ENCODE data around the gene SH3BP4.
"Not testable (repeated sequence)": the region's sequence is repeated elsewhere in the genome, so short reads cannot be mapped to it uniquely, and the experiment has no call there.

SH3BP4 gene

GRCh38 chr2:235017441-235017840, 65.6 kb downstream of the SH3BP4 start:
- DNase-seq (ENCODE audit: low read depth in 2 of 2) = no peak

- no peak for DNase-seq (ENCODE audit: low read depth in 2 of 2)
These were observed 67.0 kb downstream of the SH3BP4 start for GRCh38 chr2:235018838-235019237.

- not testable (repeated sequence) for DNase-seq (ENCODE audit: low read depth in 2 of 2)
These were observed 68.3 kb downstream of the SH3BP4 start for GRCh38 chr2:235020141-235020540.

- no peak for DNase-seq (ENCODE audit: low read depth in 2 of 2)
These were observed 69.9 kb downstream of the SH3BP4 start for GRCh38 chr2:235021752-235022151.

GRCh38 chr2:235024191-235024860, 72.5 kb downstream of the SH3BP4 start:
- DNase-seq (ENCODE audit: low read depth in 2 of 2) = no peak

- DNase-seq (ENCODE audit: low read depth in 2 of 2) = no peak
These were observed 73.3 kb downstream of the SH3BP4 start for GRCh38 chr2:235024931-235025773.

GRCh38 chr2:235025800-235026536, 74.2 kb downstream of the SH3BP4 start:
- no peak for DNase-seq (ENCODE audit: low read depth in 2 of 2)

- no peak for DNase-seq (ENCODE audit: low read depth in 2 of 2)
These were observed 75.1 kb downstream of the SH3BP4 start for GRCh38 chr2:235026649-235027557.

GRCh38 chr2:235027558-235028214, 75.9 kb downstream of the SH3BP4 start:
- DNase-seq (ENCODE audit: low read depth in 2 of 2) = no peak

- DNase-seq (ENCODE audit: low read depth in 2 of 2) = no peak
These were observed 76.8 kb downstream of the SH3BP4 start for GRCh38 chr2:235028646-235029045.

GRCh38 chr2:235029054-235029453, 77.2 kb downstream of the SH3BP4 start:
- DNase-seq (ENCODE audit: low read depth in 2 of 2) = no peak

GRCh38 chr2:235030126-235030525, 78.3 kb downstream of the SH3BP4 start:
- no peak for DNase-seq (ENCODE audit: low read depth in 2 of 2)

- no peak for DNase-seq (ENCODE audit: low read depth in 2 of 2)
These were observed 79.1 kb downstream of the SH3BP4 start for GRCh38 chr2:235030936-235031335.

GRCh38 chr2:235031686-235032373, 80.0 kb downstream of the SH3BP4 start:
- no peak for DNase-seq (ENCODE audit: low read depth in 2 of 2)

- no peak for DNase-seq (ENCODE audit: low read depth in 2 of 2)
These were observed 80.6 kb downstream of the SH3BP4 start for GRCh38 chr2:235032466-235032865.

- DNase-seq (ENCODE audit: low read depth in 2 of 2) = no peak
These were observed 81.1 kb downstream of the SH3BP4 start for GRCh38 chr2:235032949-235033348.

GRCh38 chr2:235034265-235035118, 82.7 kb downstream of the SH3BP4 start:
- no peak for DNase-seq (ENCODE audit: low read depth in 2 of 2)

- no peak for DNase-seq (ENCODE audit: low read depth in 2 of 2)
These were observed 85.9 kb downstream of the SH3BP4 start for GRCh38 chr2:235037604-235038166.
